ENCODE measurements around the gene CANT1.

The CANT1 gene

DNA sequence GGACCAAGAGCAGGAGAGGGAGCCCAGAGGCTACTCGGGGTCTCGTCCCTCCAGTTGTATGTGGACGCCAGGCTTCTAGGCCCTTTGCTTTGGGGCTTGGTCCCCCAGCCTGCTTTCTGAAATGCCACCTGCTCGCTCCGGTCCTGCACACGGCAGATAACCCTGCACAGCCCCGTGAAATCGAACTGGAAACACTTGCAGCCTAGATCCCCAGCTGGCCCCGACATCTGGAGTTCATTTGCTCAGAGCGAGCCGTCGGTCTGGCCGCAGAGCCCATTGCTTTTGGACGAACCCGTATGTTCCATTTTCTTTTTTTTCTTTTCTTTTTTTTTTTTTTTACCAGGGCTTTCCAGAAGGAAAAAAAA is 37.3 kb upstream of the CANT1 start:
- DNase-seq (ENCODE audit: low spot score), result peak; percentile 8

GRCh38 chr17:79046197-79046915 is 36.8 kb upstream of the CANT1 start:
- TF ChIP-seq, protein P1, sequence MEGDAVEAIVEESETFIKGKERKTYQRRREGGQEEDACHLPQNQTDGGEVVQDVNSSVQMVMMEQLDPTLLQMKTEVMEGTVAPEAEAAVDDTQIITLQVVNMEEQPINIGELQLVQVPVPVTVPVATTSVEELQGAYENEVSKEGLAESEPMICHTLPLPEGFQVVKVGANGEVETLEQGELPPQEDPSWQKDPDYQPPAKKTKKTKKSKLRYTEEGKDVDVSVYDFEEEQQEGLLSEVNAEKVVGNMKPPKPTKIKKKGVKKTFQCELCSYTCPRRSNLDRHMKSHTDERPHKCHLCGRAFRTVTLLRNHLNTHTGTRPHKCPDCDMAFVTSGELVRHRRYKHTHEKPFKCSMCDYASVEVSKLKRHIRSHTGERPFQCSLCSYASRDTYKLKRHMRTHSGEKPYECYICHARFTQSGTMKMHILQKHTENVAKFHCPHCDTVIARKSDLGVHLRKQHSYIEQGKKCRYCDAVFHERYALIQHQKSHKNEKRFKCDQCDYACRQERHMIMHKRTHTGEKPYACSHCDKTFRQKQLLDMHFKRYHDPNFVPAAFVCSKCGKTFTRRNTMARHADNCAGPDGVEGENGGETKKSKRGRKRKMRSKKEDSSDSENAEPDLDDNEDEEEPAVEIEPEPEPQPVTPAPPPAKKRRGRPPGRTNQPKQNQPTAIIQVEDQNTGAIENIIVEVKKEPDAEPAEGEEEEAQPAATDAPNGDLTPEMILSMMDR (IDR thresholded peaks at IDR 0.05; ENCODE audit: extremely low read depth, missing control alignments), result no peak
- peak; percentile 21 for DNase-seq (ENCODE audit: low spot score)

More for the DNA sequence above, 37.3 kb upstream of the CANT1 start:
- TF ChIP-seq, protein P1 (IDR thresholded peaks at IDR 0.05; ENCODE audit: extremely low read depth, missing control alignments), result no peak

GRCh38 chr17:79045842-79046196 is 36.3 kb upstream of the CANT1 start:
- DNase-seq (ENCODE audit: low spot score), result peak; percentile 87
- TF ChIP-seq, protein P1 (IDR thresholded peaks at IDR 0.05; ENCODE audit: extremely low read depth, missing control alignments), result peak; percentile 69

GRCh38 chr17:79045001-79045729 is 35.6 kb upstream of the CANT1 start:
- DNase-seq (ENCODE audit: low spot score), result peak; percentile 7
- TF ChIP-seq, protein P1 (IDR thresholded peaks at IDR 0.05; ENCODE audit: extremely low read depth, missing control alignments), result no peak

DNA sequence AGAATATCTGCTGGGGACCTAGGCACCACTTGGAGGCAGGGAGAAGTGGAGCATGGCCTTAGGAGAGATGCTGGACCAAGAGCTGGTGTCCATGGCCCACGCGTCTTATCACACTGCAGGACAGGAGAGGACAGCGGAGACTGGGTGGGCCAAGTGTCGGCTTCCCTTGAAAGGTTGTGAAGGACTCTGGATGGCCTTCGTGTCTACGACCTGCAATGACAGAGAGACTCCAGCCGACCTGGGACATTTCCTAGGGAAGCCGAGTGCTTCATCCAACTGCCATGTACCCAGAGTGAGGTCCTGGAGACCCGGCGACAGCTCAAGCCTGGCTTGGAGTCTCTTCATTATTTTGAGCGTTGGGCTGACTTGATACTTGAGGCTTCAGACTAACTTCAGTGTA is 34.9 kb upstream of the CANT1 start:
- DNase-seq (ENCODE audit: low spot score), result no peak
- TF ChIP-seq, protein P1 (IDR thresholded peaks at IDR 0.05; ENCODE audit: extremely low read depth, missing control alignments), result no peak

DNA sequence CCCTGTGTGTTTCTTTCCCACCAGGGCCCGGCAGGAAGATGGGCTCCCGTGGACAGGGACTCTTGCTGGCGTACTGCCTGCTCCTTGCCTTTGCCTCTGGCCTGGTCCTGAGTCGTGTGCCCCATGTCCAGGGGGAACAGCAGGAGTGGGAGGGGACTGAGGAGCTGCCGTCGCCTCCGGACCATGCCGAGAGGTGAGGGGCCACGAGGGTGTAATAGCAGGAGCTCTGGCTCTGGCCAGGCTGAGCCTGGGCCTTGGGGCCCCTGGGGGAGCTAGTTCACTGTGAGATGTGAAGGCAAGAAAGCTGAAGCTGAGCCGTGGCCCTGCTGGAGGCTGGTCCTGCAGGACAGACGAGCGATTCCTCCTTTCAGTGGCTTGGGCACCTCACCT is 34.4 kb upstream of the CANT1 start:
- TF ChIP-seq, protein P1 (IDR thresholded peaks at IDR 0.05; ENCODE audit: extremely low read depth, missing control alignments), result no peak
- DNase-seq (ENCODE audit: low spot score), result no peak

- no peak for DNase-seq (ENCODE audit: low spot score)
- TF ChIP-seq, protein P1 (IDR thresholded peaks at IDR 0.05; ENCODE audit: extremely low read depth, missing control alignments), result no peak
Observed at GRCh38 chr17:79043191-79043930, 33.8 kb upstream of the CANT1 start.

All from GM20000 (cell line).